Mammary epithelial cell (primary cell): ENCODE results near the gene KIF17.

ENCODE experiments used
- CTCF ChIP-seq, 2 donors: IDR thresholded peaks in 1 of 2; conservative IDR thresholded peaks in 1 of 2; 2 replicates each; pipeline ENCODE4 v1.5.1; 2011 to 2012; ENCODE audit warnings: inconsistent platforms in 2 of 2, low read length in 2 of 2, mild to moderate bottlenecking in 2 of 2, control low read depth in 1 of 2, low read depth in 1 of 2; ENCODE audit not compliant: insufficient read depth in 1 of 2; ENCODE audit errors: extremely low read depth in 1 of 2
- EZH2 ChIP-seq: IDR thresholded peaks from 2 replicates; pipeline ENCODE4 v1.6.1; 2012; ENCODE audit warnings: low read length, inconsistent platforms, borderline replicate concordance

GRCh38 chr1:20706841-20707240, 11.0 kb downstream of the KIF17 start:
- TF ChIP-seq CTCF (conservative IDR thresholded peaks at IDR 0.05 in 1 of 2, IDR thresholded peaks at IDR 0.05 in 1 of 2; ENCODE audit: extremely low read depth in 1 of 2, insufficient read depth in 1 of 2, low read depth in 1 of 2, low read length in 2 of 2) = no peak
- TF ChIP-seq EZH2 = no peak
